Tibial nerve (tissue), 4 donors: ENCODE measurements around the gene WDR75.

Source experiments
- CTCF ChIP-seq, 5 experiments: fragments of 200-600 bp in 3 of 5; fragments of 450-650 bp in 2 of 5; sonication (generic) in 3 of 5; IDR thresholded peaks; one replicate each; pipeline ENCODE4 v1.5.1; 2016 to 2019; ENCODE audit warnings: antibody characterized with exemption in 5 of 5, mild to moderate bottlenecking in 3 of 5, moderate library complexity in 2 of 5
- EP300 ChIP-seq, 2 donors: sonication (generic); formaldehyde crosslinking; IDR thresholded peaks; one replicate each; pipeline ENCODE4 v1.6.1; 2017; ENCODE audit warnings: antibody characterized with exemption in 2 of 2, mild to moderate bottlenecking in 1 of 2
- POLR2A ChIP-seq, 2 donors: fragments of 450-650 bp; IDR thresholded peaks; one replicate each; pipeline ENCODE4 v1.6.1; 2017; ENCODE audit warnings: antibody characterized with exemption in 2 of 2, mild to moderate bottlenecking in 2 of 2, moderate library complexity in 2 of 2

- TF ChIP-seq CTCF (IDR thresholded peaks at IDR 0.05) (no peak), POLR2A (IDR thresholded peaks at IDR 0.05) (no peak), EP300 (IDR thresholded peaks at IDR 0.05) (no peak)
Measured at GRCh38 chr2:189421644-189422043, 19.6 kb upstream of the WDR75 start.
